GM19193 (cell line): ENCODE measurements around the gene USH1C.

ENCODE experiments used
- POLR2A ChIP-seq: IDR thresholded peaks from 4 replicates; pipeline ENCODE4 v1.6.1; 2011; ENCODE audit not compliant: insufficient read depth, insufficient read length; ENCODE audit errors: extremely low read depth

USH1C gene

DNA sequence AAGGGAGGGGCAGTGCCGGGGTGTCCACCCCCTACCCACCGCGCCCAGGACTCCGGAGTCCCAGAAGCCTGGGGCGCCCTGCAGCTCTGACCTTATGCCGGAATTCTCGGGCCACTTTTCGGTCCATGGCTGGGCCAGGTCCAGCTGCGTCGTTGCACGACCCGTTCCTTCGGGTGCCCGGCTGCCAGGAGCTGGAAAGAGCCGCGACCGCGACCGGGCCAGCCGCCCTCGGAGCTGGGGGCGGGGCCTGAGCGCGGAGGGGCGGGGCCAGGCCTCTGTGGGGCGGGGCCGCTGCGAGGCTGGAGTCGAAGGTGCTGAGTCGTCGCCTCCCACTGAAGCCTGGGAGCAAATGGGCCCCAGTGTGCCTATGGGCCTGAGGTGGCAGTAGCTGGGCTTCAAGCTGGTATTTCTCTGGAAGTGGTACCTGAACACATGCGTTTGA is at the start of gene USH1C:
USH1C (minus strand) TSS at position 236 of the 442 bp plus-strand sequence; CDS start at position 127, 109 bp downstream.
- TF ChIP-seq POLR2A, result no peak

DNA sequence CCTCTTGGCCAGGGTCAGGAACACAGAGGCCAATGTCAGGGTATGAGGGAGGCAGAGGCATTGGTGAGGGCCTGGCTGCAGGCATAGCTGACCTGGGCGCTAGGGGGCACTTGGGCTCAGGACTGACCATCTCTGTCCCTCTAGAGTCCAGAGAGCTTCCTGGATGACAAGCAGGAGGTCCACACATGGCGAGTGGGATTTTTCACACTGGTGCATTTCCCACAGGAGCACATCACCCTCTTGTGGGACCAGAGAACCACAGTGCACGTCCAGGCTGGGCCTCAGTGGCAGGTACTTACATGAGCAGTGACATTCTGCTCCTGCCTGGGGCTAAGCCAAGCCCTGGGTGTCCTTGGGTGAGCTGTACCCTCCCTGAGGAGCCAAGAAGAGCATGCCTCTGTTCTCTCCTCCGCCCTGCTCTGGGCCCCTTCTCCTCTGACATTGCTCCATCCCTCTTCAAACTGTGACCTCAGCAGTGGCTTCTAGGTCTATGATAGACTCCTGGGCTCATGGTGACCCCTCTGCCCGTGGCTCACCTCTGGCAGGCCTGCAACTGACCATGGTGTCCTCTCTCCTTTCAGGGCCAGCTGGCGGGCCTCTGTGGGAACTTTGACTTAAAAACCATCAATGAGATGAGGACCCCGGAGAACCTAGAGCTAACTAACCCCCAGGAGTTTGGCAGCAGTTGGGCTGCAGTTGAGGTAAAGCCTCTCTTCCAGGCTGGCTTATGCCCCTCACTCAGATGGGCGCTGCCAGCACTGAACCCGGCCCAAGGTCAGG is 49.4 kb upstream of the USH1C start:
- TF ChIP-seq POLR2A, result no peak

DNA sequence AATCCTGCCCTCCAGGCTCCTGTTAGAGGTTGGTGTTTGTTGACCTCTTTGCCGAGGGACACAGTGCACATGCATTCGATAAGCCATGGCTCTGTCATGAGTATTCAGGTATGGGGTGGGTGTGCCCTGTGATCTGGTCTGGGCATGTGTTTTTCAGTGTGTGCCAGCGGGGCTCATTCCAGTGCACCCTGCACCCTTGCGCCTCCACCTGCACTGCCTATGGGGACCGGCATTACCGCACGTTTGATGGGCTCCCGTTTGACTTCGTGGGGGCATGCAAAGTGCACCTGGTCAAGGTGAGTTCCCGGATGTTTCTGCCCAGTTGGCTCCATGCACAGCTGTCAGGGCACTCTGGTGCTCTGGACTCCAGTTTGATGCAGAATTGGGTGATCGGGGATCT is 47.1 kb upstream of the USH1C start:
- TF ChIP-seq POLR2A, result no peak

- TF ChIP-seq POLR2A, result no peak
These were observed 46.2 kb upstream of the USH1C start for GRCh38 chr11:17590463-17590862.

DNA sequence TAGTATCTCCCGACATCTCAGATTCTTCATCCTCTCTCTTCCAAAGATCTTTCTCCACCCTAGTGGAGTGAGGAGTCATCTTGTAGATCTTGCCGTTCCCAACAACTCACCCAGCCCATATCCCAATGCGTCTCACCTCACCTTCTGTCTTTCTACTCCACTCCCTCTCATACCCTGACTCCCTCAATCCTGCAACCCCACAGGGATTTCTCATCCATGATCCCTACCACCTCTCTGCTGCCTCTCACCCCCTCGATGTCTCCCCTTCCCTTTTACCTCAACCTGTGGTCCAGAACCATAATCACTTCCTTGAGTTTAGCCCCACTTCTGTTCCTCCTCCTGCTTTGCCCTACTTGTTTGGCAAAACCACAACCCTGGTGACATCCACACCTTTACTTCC is 44.5 kb upstream of the USH1C start:
- no peak for TF ChIP-seq POLR2A

DNA sequence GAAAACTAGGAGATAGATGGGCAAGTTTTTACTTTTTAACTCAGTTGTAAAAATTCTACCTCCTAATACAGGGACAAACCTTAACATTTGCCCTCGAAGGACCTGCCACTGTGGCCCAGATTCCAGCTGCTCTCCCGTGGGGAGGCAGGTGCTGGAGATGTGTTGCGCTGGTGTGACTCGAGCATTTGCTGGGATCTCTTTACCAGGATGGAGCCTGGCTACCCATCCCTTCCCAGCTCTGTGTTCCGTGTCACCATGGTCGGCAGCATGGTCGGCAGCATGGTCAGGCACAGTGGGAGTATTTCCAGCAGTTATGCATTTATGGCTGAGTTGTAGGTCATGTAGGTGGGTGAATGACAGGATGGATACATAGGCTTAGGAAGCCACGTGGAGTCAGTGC is 44.0 kb upstream of the USH1C start:
- no peak for TF ChIP-seq POLR2A

DNA sequence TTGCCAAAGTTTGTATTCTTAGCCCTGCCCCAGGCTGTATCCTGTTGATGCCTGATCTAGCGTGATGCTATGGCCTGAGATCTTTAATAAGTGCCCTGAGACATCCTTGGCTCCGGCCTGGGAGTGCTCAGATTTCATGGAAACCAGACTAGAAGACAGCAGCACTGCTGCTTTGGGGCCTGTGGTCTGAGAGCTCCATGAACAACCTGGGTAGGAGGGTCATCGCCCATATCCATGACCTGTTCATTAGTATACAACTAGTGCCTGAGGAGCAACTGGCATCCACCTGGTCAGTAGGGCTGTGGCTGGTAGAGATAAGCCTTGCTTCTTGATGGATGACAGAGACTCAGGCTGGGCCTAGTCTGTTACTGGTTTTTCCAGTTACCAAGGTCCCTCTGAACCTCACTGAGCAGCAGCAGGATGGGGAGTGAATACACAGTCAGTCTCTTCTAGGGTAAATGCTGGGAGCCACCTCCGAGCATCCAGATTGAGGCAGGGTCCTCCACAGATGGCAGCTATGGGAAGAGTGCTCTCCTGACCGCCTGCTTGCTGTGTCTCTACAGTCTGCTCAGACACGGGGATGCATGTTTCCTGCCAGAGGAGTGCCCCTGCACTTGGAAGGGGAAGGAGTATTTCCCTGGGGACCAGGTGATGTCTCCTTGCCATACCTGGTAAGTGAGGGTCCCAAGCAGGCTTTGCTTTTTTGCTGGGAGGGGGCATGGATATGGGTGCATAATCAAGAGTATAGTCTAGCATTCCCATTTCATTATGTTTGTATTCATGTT is 41.9 kb upstream of the USH1C start:
- no peak for TF ChIP-seq POLR2A

GRCh38 chr11:17581732-17582053 is 37.5 kb upstream of the USH1C start:
- TF ChIP-seq POLR2A, result no peak

DNA sequence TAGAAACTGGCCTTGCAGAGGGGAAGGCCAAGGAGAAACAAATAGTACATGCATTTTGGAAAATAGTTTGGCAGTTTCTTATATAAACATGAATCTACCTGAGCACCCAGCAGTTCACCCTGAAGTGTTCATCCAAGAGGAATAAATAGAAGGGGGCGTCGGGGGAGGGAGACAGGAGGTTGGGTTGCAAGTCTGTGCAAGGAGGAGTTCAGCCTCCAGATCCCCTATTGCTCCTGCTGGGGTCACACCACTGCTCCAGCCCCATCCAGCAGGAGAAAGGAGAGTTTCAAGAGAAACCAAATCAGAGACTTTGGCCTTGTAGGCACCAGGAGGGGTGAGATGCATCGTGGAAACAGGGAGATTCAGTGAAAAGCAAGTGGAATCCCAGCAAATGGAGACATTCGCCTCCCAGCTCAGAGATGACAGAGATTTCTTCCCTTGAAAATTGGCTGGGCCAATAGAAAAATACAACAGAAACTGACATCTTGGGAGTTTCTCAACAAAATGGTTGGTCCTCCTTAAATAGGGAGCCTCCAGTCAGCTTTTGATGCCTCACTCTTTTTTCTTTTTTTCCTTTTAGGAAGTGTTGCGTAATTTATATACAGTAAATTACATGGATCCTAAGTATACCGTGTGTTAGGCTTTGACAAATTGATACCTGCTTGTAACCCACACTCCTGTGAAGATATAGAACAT is 37.0 kb upstream of the USH1C start:
- TF ChIP-seq POLR2A, result no peak

DNA sequence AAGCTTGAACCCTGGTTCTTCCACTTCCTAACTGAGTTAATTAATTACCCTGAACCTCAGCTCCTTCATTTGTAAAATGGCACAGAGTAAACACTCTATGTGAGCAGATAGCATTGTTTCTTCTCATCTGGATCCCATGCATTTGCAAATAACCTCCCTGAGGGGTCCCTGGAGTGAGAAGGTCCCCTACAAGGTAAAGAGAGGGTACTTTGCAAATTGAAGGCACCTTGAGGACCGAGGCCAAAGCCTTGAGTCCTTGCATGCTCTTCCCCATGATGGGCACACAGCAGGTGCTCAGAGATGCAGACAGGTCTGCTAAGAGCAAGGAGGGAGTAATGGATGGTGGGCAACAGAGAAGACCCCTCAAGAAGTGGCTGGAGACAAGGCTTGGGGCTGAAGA is 36.1 kb upstream of the USH1C start:
- no peak for TF ChIP-seq POLR2A

- TF ChIP-seq POLR2A, result no peak
These were observed 35.2 kb upstream of the USH1C start for GRCh38 chr11:17579451-17579850.

GRCh38 chr11:17578958-17579357 is 34.7 kb upstream of the USH1C start:
- no peak for TF ChIP-seq POLR2A

GRCh38 chr11:17578296-17578695 is 34.1 kb upstream of the USH1C start:
- no peak for TF ChIP-seq POLR2A

DNA sequence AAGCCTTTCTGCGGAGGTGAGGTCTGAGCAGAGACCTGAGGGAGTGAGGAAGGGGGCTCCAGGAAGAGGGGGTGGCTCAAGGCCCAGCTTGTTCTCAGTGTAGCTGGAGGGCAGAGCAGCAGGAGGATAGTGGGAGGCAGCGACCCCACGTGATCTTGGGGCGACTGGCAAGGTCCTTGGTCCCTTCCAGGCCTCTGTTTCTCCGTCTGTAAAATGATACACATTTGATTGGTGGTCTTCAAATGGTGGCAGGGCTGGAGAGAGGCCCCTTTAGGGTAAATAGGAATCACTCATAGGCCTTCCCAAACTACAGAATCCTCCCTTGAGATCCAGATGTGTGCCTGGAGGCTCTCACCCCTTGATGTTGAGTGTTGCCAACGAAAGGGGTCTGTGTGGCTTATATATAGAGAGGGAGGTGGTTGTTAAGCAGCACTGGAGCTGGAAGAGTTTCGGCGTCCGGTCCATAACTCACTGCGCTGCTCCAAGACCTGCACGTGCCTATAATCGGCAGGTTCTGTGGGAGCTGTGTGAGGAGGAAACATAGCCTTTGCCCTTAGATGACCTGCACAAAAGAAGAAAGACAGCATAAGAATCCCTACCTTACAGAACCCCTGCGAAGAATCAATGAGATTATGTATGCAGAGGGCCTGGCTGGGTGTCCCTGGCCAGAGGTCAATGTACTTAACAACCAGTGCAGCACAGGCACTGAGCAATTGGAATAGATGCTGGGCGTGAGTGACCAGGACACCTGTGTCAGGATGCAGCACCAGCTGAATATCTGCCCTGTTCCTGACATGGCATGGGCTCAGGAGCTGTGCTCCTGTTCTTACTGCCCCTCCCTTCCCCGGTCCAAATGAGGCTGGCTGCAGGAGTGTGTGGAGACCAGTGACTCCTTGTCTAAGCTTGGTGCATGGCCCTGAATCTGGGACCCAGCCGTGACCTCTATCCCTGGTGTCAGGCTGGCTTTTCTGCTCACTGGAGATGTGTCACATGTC is 31.5 kb upstream of the USH1C start:
- no peak for TF ChIP-seq POLR2A
